ENCODE measurements around the gene MARK4.

GRCh38 chr19:45354241-45354842, 103.3 kb downstream of the MARK4 start:
- TF ChIP-seq POLR2A (IDR thresholded peaks at IDR 0.05; ENCODE audit: low read depth, low read length), result no peak
- no peak for TF ChIP-seq POLR2AphosphoS5 (IDR thresholded peaks at IDR 0.05; ENCODE audit: low read depth, low read length)
- no peak for TF ChIP-seq TAF1 (IDR thresholded peaks at IDR 0.05; ENCODE audit: borderline replicate concordance, low read depth, low read length)
